ENCODE results near the gene CYLD. TPM values are rescaled to one million over a fixed set of nuclear protein-coding genes. Genes with fewer than 3 reads are reported as not detected.
A peak's percentile ranks its signal among the peaks of the same experiment; 100 is the strongest.

The CYLD gene
- total and polyA plus RNA-seq, 4 donors = 15.3 to 90.5 (median 26.0) TPM

DNA sequence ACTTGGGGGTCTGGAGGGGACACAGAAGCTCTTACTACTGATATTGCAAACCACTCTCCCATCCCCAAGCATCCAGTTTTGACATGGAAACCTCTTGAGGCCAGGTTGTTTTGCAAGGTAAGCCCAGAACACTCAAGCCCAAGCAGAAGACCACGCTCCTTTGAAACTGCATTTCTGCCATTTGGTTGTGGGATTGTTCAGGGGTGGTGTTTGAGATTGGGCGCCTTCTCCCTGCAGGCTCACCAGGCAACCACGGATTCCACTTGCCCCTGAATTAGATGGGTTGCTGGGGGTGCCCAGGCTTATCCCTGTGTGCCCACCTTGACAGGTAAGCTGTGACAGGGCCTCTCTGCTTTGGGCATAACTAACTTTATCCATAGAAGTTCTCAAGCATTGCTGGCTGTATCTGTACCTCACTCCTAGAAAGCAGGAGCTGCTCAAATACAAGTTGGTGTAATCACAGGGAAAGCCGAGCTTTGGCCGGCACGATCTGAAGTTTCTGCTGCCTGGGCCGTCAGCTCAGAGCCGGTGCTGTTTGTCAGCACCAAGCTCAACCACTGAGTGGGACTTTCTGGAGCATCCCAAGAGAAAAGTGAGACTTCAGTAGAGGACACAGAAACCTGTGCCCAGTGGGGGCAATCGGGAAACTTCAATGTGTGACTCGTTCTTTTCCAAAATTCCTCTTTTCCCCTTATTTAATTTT, 93.6 kb downstream of the CYLD start:
- no peak overlapping the region for H3K4me3 ChIP-seq
- no peaks in the 10 kb centered on the region for H3K36me3 ChIP-seq (ENCODE audit: control insufficient read depth in 4 of 4, insufficient read depth in 4 of 4, low read length in 4 of 4)
- peaks cover 0 to 2% (median 0%) of the 10 kb centered on the region in 4 donors for H3K9me3 ChIP-seq (ENCODE audit: control insufficient read depth in 4 of 4, insufficient read depth in 3 of 4, low read length in 3 of 4)
- peak in 1 of 3 donors; percentile 8 for DNase-seq
- TF ChIP-seq, protein P1, sequence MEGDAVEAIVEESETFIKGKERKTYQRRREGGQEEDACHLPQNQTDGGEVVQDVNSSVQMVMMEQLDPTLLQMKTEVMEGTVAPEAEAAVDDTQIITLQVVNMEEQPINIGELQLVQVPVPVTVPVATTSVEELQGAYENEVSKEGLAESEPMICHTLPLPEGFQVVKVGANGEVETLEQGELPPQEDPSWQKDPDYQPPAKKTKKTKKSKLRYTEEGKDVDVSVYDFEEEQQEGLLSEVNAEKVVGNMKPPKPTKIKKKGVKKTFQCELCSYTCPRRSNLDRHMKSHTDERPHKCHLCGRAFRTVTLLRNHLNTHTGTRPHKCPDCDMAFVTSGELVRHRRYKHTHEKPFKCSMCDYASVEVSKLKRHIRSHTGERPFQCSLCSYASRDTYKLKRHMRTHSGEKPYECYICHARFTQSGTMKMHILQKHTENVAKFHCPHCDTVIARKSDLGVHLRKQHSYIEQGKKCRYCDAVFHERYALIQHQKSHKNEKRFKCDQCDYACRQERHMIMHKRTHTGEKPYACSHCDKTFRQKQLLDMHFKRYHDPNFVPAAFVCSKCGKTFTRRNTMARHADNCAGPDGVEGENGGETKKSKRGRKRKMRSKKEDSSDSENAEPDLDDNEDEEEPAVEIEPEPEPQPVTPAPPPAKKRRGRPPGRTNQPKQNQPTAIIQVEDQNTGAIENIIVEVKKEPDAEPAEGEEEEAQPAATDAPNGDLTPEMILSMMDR (IDR thresholded peaks at IDR 0.05; ENCODE audit: control extremely low read depth, extremely low read depth) = no peak
- H3K27me3 ChIP-seq (ENCODE audit: control insufficient read depth in 3 of 3, insufficient read depth in 3 of 3, low read length in 2 of 3) = peaks cover 0 to 13% (median 9%) of the 10 kb centered on the region in 3 donors
- no peak for ATAC-seq (ENCODE audit: insufficient read depth, low FRiP score)
- no peaks in the 10 kb centered on the region for H3K4me1 ChIP-seq (ENCODE audit: control insufficient read depth in 5 of 5, insufficient read depth in 5 of 5, low read length in 5 of 5)
- WGBS, 2 donors = 67 to 86% methylated on average over 10 of the region's 10 CpGs
- no peak overlapping the region for H3K27ac ChIP-seq (ENCODE audit: low read depth in 1 of 2, low read length in 1 of 2)
- no peak overlapping the region for H3K9ac ChIP-seq (ENCODE audit: insufficient read depth in 1 of 2, low read length in 2 of 2)

DNA sequence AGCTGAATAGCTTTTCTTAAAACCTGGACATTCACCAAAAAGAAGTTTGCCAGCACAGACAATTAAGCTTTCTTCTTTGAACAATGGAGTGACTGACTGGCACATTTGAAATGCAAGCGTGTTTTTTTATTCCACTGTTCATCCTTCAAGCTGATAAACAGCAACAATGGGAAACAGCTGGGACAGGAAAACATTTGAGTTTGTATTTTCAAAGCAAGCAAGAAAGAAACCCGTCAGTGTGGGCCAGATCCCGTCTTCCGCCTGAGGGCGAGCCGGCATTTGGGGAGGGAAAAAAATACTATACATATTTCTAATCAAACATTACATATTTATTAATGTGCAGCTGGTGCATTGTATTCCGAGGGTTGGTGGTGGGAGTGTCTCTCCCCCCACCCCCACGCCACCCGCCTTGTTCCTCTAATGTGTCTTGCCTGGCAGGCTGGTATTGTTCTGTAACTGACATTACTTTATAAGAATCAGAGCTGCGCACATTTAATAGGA, 94.3 kb downstream of the CYLD start:
- TF ChIP-seq, protein P1 (IDR thresholded peaks at IDR 0.05; ENCODE audit: control extremely low read depth, extremely low read depth) = no peak

DNA sequence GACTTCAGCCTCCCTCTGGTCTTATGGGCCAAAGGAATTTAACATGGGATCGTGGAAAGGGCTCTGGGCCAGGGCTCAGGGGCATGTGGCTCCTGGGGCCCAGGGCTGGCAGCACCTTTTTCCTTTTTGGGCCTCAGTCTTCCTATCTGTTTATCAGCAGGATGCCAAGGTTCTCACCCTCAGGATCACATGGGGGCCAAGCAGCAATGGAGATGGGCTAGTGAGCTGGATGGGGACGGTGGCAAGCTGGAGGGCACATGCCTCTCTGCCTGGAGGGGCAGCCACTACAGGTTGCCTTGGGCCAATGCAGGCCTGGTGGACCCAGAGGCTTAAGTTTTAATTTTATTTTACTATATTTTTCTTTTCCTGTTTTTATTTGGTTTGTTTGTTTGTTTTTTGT, 95.4 kb downstream of the CYLD start:
- DNase-seq = no peak
- Histone ChIP-seq H3K9me3 (ENCODE audit: control insufficient read depth in 4 of 4, insufficient read depth in 3 of 4, low read length in 3 of 4) (peaks cover 0 to 3% (median under 1%) of the 10 kb centered on the region in 4 donors), H3K4me1 (ENCODE audit: control insufficient read depth in 5 of 5, insufficient read depth in 5 of 5, low read length in 5 of 5) (no peaks in the 10 kb centered on the region), H3K4me3 (no peak overlapping the region), H3K27me3 (ENCODE audit: control insufficient read depth in 3 of 3, insufficient read depth in 3 of 3, low read length in 2 of 3) (peaks cover 0 to 26% (median 25%) of the 10 kb centered on the region in 3 donors), H3K27ac (ENCODE audit: low read depth in 1 of 2, low read length in 1 of 2) (no peak overlapping the region), H3K9ac (ENCODE audit: insufficient read depth in 1 of 2, low read length in 2 of 2) (no peak overlapping the region), H3K36me3 (ENCODE audit: control insufficient read depth in 4 of 4, insufficient read depth in 4 of 4, low read length in 4 of 4) (no peaks in the 10 kb centered on the region)
- ATAC-seq (ENCODE audit: insufficient read depth, low FRiP score) = no peak
- 85 to 92% methylated on average over 2 of the region's 2 CpGs for WGBS, 2 donors
- TF ChIP-seq, protein P1 (IDR thresholded peaks at IDR 0.05; ENCODE audit: control extremely low read depth, extremely low read depth) = no peak

More for the DNA sequence above, 94.3 kb downstream of the CYLD start:
- ATAC-seq (ENCODE audit: insufficient read depth, low FRiP score) (no peak), DNase-seq (peak in 2 of 3 donors; percentile 36 to 52)
- Histone ChIP-seq H3K36me3 (ENCODE audit: control insufficient read depth in 4 of 4, insufficient read depth in 4 of 4, low read length in 4 of 4) (no peaks in the 10 kb centered on the region), H3K9ac (ENCODE audit: insufficient read depth in 1 of 2, low read length in 2 of 2) (no peak overlapping the region), H3K9me3 (ENCODE audit: control insufficient read depth in 4 of 4, insufficient read depth in 3 of 4, low read length in 3 of 4) (peaks cover 0 to 2% (median 0%) of the 10 kb centered on the region in 4 donors), H3K4me1 (ENCODE audit: control insufficient read depth in 5 of 5, insufficient read depth in 5 of 5, low read length in 5 of 5) (no peaks in the 10 kb centered on the region), H3K27ac (ENCODE audit: low read depth in 1 of 2, low read length in 1 of 2) (no peak overlapping the region), H3K4me3 (no peak overlapping the region), H3K27me3 (ENCODE audit: control insufficient read depth in 3 of 3, insufficient read depth in 3 of 3, low read length in 2 of 3) (peaks cover 0 to 18% (median 15%) of the 10 kb centered on the region in 3 donors)
- 60 to 76% methylated on average over 10 of the region's 10 CpGs for WGBS, 2 donors

All from lung (tissue), 12 donors.